PFSK-1 (cell line): ENCODE results near the gene ISYNA1.

Experiments
- FOXP2 ChIP-seq: optimal IDR thresholded peaks from 2 replicates; pipeline ENCODE3; 2011; ENCODE audit warnings: borderline replicate concordance, control low read depth, inconsistent platforms; ENCODE audit not compliant: insufficient read depth; ENCODE audit errors: extremely low read length, extremely low read depth
- POLR2AphosphoS5 ChIP-seq: IDR thresholded peaks from 2 replicates; pipeline ENCODE4 v1.6.1; 2012; ENCODE audit warnings: low read depth, mild to moderate bottlenecking, control low read depth, low read length, moderate library complexity
- REST ChIP-seq, 2 experiments: IDR thresholded peaks; 2 replicates each; pipeline versions ENCODE4 v1.6.1 to v1.8.0; 2011 to 2012; ENCODE audit warnings: low read depth in 2 of 2, low read length in 2 of 2, control low read depth in 1 of 2, inconsistent platforms in 1 of 2, mild to moderate bottlenecking in 1 of 2, moderate library complexity in 1 of 2; ENCODE audit not compliant: insufficient read depth in 1 of 2
- SIN3A ChIP-seq: IDR thresholded peaks from 2 replicates; pipeline ENCODE4 v1.6.1; 2012; ENCODE audit warnings: mild to moderate bottlenecking, low read length, moderate library complexity, borderline replicate concordance; ENCODE audit not compliant: insufficient read depth
- TAF1 ChIP-seq: IDR thresholded peaks from 2 replicates; pipeline ENCODE4 v1.6.1; 2012; ENCODE audit warnings: low read length, control low read depth, borderline replicate concordance; ENCODE audit not compliant: insufficient read depth

ISYNA1 gene

DNA sequence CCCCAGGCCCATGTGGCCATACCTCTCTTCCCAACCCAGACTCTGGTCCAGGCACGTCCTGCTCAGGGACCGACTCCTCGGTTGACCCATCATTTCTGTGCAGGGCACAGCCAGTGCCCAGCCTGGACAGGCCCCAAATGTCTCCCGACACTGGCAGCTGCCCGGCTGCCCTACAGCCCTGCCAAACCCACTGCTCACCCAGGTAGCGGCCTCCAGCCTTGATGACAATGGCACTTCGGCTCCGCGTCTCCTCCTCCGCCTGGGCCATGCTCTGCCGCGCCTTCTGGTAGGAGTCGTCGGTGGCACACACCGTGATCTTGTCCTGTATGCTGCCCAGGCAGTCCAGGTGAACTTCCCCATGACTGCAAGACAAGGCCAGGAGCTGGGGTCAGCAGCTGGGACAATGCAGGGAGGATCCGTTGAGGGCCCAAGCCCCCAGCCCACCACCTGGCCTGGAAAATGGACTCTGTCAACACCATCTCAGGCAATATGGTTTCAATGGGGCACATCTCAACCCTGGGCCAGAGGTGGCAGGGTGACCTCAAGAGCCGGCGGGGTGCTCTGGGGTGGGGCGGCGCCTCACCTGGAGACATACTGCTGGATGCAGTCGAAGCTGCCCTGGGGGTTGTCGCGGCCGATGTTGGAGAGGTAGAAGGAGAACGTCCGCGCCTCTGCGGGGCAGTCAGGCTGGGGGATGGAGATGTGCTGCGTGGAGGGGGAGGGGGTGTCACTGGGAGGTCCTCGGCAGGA is 27.5 kb upstream of the ISYNA1 start:
- no peak for TF ChIP-seq POLR2AphosphoS5
- TF ChIP-seq FOXP2: no peak
- TF ChIP-seq TAF1: no peak
- no peak for TF ChIP-seq REST (IDR thresholded peaks at IDR 0.05; ENCODE audit: insufficient read depth in 1 of 2, low read depth in 2 of 2, low read length in 2 of 2)
- no peak for TF ChIP-seq SIN3A

DNA sequence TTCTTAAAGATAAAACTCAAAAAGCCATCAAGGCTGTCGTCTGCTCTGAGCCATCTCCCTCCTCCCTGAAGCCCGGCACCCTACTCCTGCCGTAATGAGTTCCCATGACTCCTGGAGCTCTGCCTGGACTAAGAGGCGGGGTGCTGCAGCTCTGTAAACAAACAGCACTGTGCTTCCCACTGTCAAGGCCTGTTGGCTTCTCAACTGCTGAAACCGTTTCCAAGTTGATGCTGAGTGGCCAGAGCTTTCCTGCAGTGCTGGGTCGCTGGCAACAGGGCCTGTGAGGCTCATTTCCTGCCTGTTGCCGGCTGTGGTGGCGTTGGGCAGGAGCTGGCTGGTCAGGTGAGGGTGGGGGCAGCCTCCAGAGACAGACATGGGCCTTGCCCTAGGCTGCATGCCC is 26.7 kb upstream of the ISYNA1 start:
- TF ChIP-seq SIN3A (no peak), POLR2AphosphoS5 (no peak), FOXP2 (peak; percentile 25), TAF1 (no peak), REST (IDR thresholded peaks at IDR 0.05; ENCODE audit: insufficient read depth in 1 of 2, low read depth in 2 of 2, low read length in 2 of 2) (no peak)

DNA sequence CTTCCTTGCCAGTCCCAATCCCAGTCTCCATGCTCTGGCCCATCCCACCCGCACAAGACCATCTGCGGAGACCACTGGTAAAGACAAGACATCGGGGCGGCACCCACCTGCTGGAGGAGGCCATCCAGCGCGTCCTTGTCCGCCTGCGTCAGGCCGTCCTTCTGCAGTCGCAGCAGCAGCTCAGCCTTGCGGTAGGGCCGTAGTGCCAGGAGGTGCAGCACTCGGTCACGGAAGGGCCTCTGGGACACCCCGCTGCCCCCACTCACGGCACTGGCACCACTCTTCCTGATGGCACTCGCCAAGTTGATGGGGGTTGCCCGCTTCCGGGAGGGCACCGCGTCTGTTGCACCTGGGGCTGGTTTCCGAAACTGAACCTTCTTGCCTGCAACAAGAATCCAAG is 23.5 kb upstream of the ISYNA1 start:
- TF ChIP-seq REST (IDR thresholded peaks at IDR 0.05; ENCODE audit: insufficient read depth in 1 of 2, low read depth in 2 of 2, low read length in 2 of 2): no peak
- TF ChIP-seq FOXP2: no peak
- TF ChIP-seq TAF1: no peak
- no peak for TF ChIP-seq POLR2AphosphoS5
- TF ChIP-seq SIN3A: no peak

- TF ChIP-seq POLR2AphosphoS5: no peak
- TF ChIP-seq SIN3A: no peak
- no peak for TF ChIP-seq REST (IDR thresholded peaks at IDR 0.05; ENCODE audit: insufficient read depth in 1 of 2, low read depth in 2 of 2, low read length in 2 of 2)
- no peak for TF ChIP-seq FOXP2
- TF ChIP-seq TAF1: no peak
Observed at GRCh38 chr19:18460900-18461299, 23.0 kb upstream of the ISYNA1 start.
